GM23248 (cell line): ENCODE results near the gene RASSF3. TPM values are rescaled to one million over a fixed set of nuclear protein-coding genes. Genes with fewer than 3 reads are reported as not detected.

Experiments used
- DNase-seq: peaks from one replicate; pipeline ENCODE4 v3.0.0-alpha.2; 2015
- H2AFZ ChIP-seq: fragments of 200-600 bp; sonication (generic); 2 replicates; pipeline ENCODE4 v1.6.1; 2016; ENCODE audit warnings: antibody characterized with exemption
- H3F3A ChIP-seq: fragments of 200-600 bp; sonication (generic); 2 replicates; pipeline ENCODE4 v1.6.1; 2016; ENCODE audit warnings: mild to moderate bottlenecking, antibody characterized with exemption, mixed run types; ENCODE audit not compliant: insufficient read depth
- H3K27ac ChIP-seq: fragments of 200-600 bp; sonication (generic); 2 replicates; pipeline ENCODE4 v1.5.1; 2016; ENCODE audit warnings: mild to moderate bottlenecking
- H3K27me3 ChIP-seq: fragments of 200-600 bp; sonication (generic); replicated peaks from 2 replicates; pipeline ENCODE4 v1.6.1; 2016; ENCODE audit warnings: mild to moderate bottlenecking; ENCODE audit not compliant: insufficient read depth
- H3K36me3 ChIP-seq: fragments of 200-600 bp; sonication (generic); 2 replicates; pipeline ENCODE4 v1.6.1; 2016; ENCODE audit warnings: low read depth, mild to moderate bottlenecking
- H3K4me1 ChIP-seq: fragments of 200-600 bp; sonication (generic); 2 replicates; pipeline ENCODE4 v1.6.1; 2016; ENCODE audit warnings: mild to moderate bottlenecking; ENCODE audit not compliant: insufficient read depth
- H3K4me2 ChIP-seq: fragments of 200-600 bp; sonication (generic); one replicate; pipeline ENCODE4 v1.6.1; 2016; ENCODE audit warnings: mild to moderate bottlenecking; ENCODE audit not compliant: unreplicated experiment
- H3K4me3 ChIP-seq: fragments of 200-600 bp; sonication (generic); 2 replicates; pipeline ENCODE4 v1.5.1; 2016; ENCODE audit warnings: mild to moderate bottlenecking
- H3K79me2 ChIP-seq: fragments of 200-600 bp; sonication (generic); 2 replicates; pipeline ENCODE4 v1.6.1; 2016; ENCODE audit warnings: mild to moderate bottlenecking; ENCODE audit not compliant: insufficient read depth
- H3K9ac ChIP-seq: fragments of 200-600 bp; sonication (generic); 2 replicates; pipeline ENCODE4 v1.6.1; 2016; ENCODE audit warnings: mild to moderate bottlenecking
- H3K9me2 ChIP-seq: fragments of 200-600 bp; sonication (generic); 2 replicates; pipeline ENCODE4 v1.6.1; 2016; ENCODE audit warnings: mixed run types, mild to moderate bottlenecking, moderate library complexity; ENCODE audit not compliant: insufficient read depth
- H3K9me3 ChIP-seq: fragments of 200-600 bp; sonication (generic); one replicate; pipeline ENCODE4 v1.6.1; 2017; ENCODE audit warnings: low read depth
- H4K20me1 ChIP-seq: fragments of 200-600 bp; sonication (generic); 2 replicates; pipeline ENCODE4 v1.6.0; 2016; ENCODE audit not compliant: insufficient read depth
- EZH2 ChIP-seq: fragments of 200-600 bp; sonication (generic); IDR thresholded peaks from 2 replicates; pipeline ENCODE4 v1.6.1; 2018; ENCODE audit warnings: antibody characterized with exemption, mild to moderate bottlenecking; ENCODE audit not compliant: insufficient read depth, poor library complexity, severe bottlenecking
- EZH2phosphoT487 ChIP-seq: fragments of 200-600 bp; sonication (generic); IDR thresholded peaks from 2 replicates; pipeline ENCODE4 v1.6.1; 2018; ENCODE audit warnings: antibody characterized with exemption, moderate library complexity, mild to moderate bottlenecking, low read depth; ENCODE audit not compliant: insufficient read depth
- WGBS, 2 experiments: methylation state at CpG; one replicate each; pipeline ENCODE4 v1.1.6; 2015 to 2017; ENCODE audit warnings: low lambda C conversion rate in 2 of 2, low coverage in 1 of 2; ENCODE audit errors: missing lambda C conversion rate in 2 of 2; 5-methylcytosine and 5-hydroxymethylcytosine counted together
- in situ Hi-C: fragments of 300-500 bp; cut with MboI; formaldehyde crosslinking; loops from 2 replicates; pipeline ENCODE4 v1.15.0; 2020
- polyA plus RNA-seq: library from polyadenylated mRNA; unstranded; fragments of >200 nt; fragmentation: Nextera tagmentation; extraction: Ambion mirVana; gene quantifications from 2 replicates; pipeline ENCODE4 v1.2.1, GENCODE V29; 2016
- total RNA-seq: library from RNA; depleted of rRNA; stranded (reverse); fragments of >200 nt; shearing (Covaris generic); gene quantifications from 2 replicates; pipeline ENCODE4 v1.2.3, GENCODE V29; 2014

Gene RASSF3
- total and polyA plus RNA-seq, 2 experiments from 2014 or later, result 1.9 to 4.9 TPM

- no peak for TF ChIP-seq EZH2phosphoT487
- 59 to 65% methylated on average over 2 of the region's 2 CpGs for WGBS, 2 experiments
Observed at GRCh38 chr12:64572241-64572640, 38.1 kb upstream of the RASSF3 start.

GRCh38 chr12:64574837-64575236 is 35.5 kb upstream of the RASSF3 start:
- DNase-seq, result no peak
- H3K36me3 ChIP-seq, result no peaks in the 10 kb centered on the region
- H2AFZ ChIP-seq, result no peak overlapping the region
- H3K9ac ChIP-seq, result no peak overlapping the region
- peaks cover 7% of the 10 kb centered on the region for H3K9me3 ChIP-seq
- no peaks in the 10 kb centered on the region for H3F3A ChIP-seq
- no peaks in the 10 kb centered on the region for H3K4me1 ChIP-seq
- H3K9me2 ChIP-seq, result no peaks in the 10 kb centered on the region
- H3K4me3 ChIP-seq, result no peak overlapping the region
- in situ Hi-C loops, result no loop called here
- TF ChIP-seq EZH2, result no peak
- no peak for TF ChIP-seq EZH2phosphoT487
- peaks cover 9% of the 10 kb centered on the region; the same call in 1 of the 2 replicates for H3K27me3 ChIP-seq
- no peak overlapping the region for H3K27ac ChIP-seq
- no peak overlapping the region for H3K4me2 ChIP-seq
- no peaks in the 10 kb centered on the region for H4K20me1 ChIP-seq
- no peaks in the 10 kb centered on the region for H3K79me2 ChIP-seq

More at GRCh38 chr12:64572241-64572640, 38.1 kb upstream of the RASSF3 start:
- in situ Hi-C loops, result no loop called here
- Histone ChIP-seq H3K9me3 (peaks cover 7% of the 10 kb centered on the region), H2AFZ (no peak overlapping the region), H3K27me3 (peaks cover 20% of the 10 kb centered on the region; the same call in 1 of the 2 replicates), H3K27ac (no peak overlapping the region), H3F3A (no peaks in the 10 kb centered on the region), H3K4me3 (no peak overlapping the region), H3K9me2 (no peaks in the 10 kb centered on the region), H3K79me2 (no peaks in the 10 kb centered on the region), H3K36me3 (no peaks in the 10 kb centered on the region), H3K9ac (no peak overlapping the region), H3K4me2 (no peak overlapping the region), H3K4me1 (no peaks in the 10 kb centered on the region), H4K20me1 (no peaks in the 10 kb centered on the region)
- DNase-seq, result no peak

GRCh38 chr12:64577046-64577445 is 33.2 kb upstream of the RASSF3 start:
- H3K79me2 ChIP-seq, result no peaks in the 10 kb centered on the region
- no peaks in the 10 kb centered on the region for H3K36me3 ChIP-seq
- DNase-seq, result no peak
- H3K27ac ChIP-seq, result no peak overlapping the region
- TF ChIP-seq EZH2 (no peak), EZH2phosphoT487 (no peak)
- H4K20me1 ChIP-seq, result no peaks in the 10 kb centered on the region
- no peak overlapping the region for H2AFZ ChIP-seq
- no peak overlapping the region for H3K9ac ChIP-seq
- whole genome bisulfite sequencing, 2 experiments, result 87 to 90% methylated on average over 4 of the region's 4 CpGs
- peaks cover 14% of the 10 kb centered on the region; the same call in 1 of the 2 replicates for H3K27me3 ChIP-seq
- H3F3A ChIP-seq, result no peaks in the 10 kb centered on the region
- no peaks in the 10 kb centered on the region for H3K9me2 ChIP-seq
- H3K4me1 ChIP-seq, result no peaks in the 10 kb centered on the region
- peaks cover 7% of the 10 kb centered on the region for H3K9me3 ChIP-seq
- H3K4me2 ChIP-seq, result no peak overlapping the region
- in situ Hi-C loops, result no loop called here
- no peak overlapping the region for H3K4me3 ChIP-seq

- Histone ChIP-seq H3K9me2 (no peaks in the 10 kb centered on the region), H4K20me1 (no peaks in the 10 kb centered on the region)
Observed at GRCh38 chr12:64578566-64578965, 31.7 kb upstream of the RASSF3 start.

GRCh38 chr12:64580681-64581080 is 29.6 kb upstream of the RASSF3 start:
- no peak overlapping the region for H3K9ac ChIP-seq
- H3K27ac ChIP-seq, result no peak overlapping the region
- 63 to 76% methylated on average over 2 of the region's 2 CpGs for WGBS, 2 experiments
- 0 out of 2 replicates have a peak, but pooled peaks cover 11% of the 10 kb centered on the region for H3K4me1 ChIP-seq
- no peaks in the 10 kb centered on the region for H3K79me2 ChIP-seq
- H3K36me3 ChIP-seq, result no peaks in the 10 kb centered on the region
- H4K20me1 ChIP-seq, result no peaks in the 10 kb centered on the region
- H3K9me2 ChIP-seq, result no peaks in the 10 kb centered on the region
- H3K9me3 ChIP-seq, result no peaks in the 10 kb centered on the region
- peaks cover 11% of the 10 kb centered on the region for H3F3A ChIP-seq
- no peak overlapping the region for H3K4me3 ChIP-seq
- DNase-seq, result no peak
- peaks cover 10% of the 10 kb centered on the region; the same call in 1 of the 2 replicates for H3K27me3 ChIP-seq
- TF ChIP-seq EZH2 (no peak), EZH2phosphoT487 (no peak)
- H2AFZ ChIP-seq, result no peak overlapping the region
- in situ Hi-C loops, result no loop called here
- no peak overlapping the region for H3K4me2 ChIP-seq

More at GRCh38 chr12:64578566-64578965, 31.7 kb upstream of the RASSF3 start:
- 78% methylated on average over 4 of the region's 4 CpGs for WGBS, 2 experiments
- TF ChIP-seq EZH2, result no peak
- TF ChIP-seq EZH2phosphoT487, result no peak
- in situ Hi-C loops, result no loop called here
- Histone ChIP-seq H3K4me2 (no peak overlapping the region), H3K4me1 (0 out of 2 replicates have a peak, but pooled peaks cover 5% of the 10 kb centered on the region), H3K36me3 (no peaks in the 10 kb centered on the region), H3K27me3 (peaks cover 19% of the 10 kb centered on the region; the same call in 1 of the 2 replicates), H3K79me2 (no peaks in the 10 kb centered on the region), H3K27ac (no peak overlapping the region), H3F3A (0 out of 2 replicates have a peak, but pooled peaks cover under 1% of the 10 kb centered on the region), H3K9ac (no peak overlapping the region), H3K9me3 (peaks cover 7% of the 10 kb centered on the region), H2AFZ (no peak overlapping the region), H3K4me3 (no peak overlapping the region)
- no peak for DNase-seq
